Muscle of back (tissue), 11 donors: Measurements from ENCODE around the gene CSNK1D. TPM values are rescaled to one million over a fixed set of nuclear protein-coding genes. Genes with fewer than 3 reads are reported as not detected.
"Not testable (repeated sequence)": the region's sequence is repeated elsewhere in the genome, so short reads cannot be mapped to it uniquely, and the experiment has no call there.

Source experiments
- DNase-seq, 3 donors: peaks; one replicate each; pipeline versions ENCODE4 v3.0.0 to v3.0.0-alpha.2; 2013
- polyA plus RNA-seq, 10 donors: library from polyadenylated mRNA; unstranded; fragments of 120-200 nt; gene quantifications; one replicate each; pipeline ENCODE4 v1.2.1, GENCODE V29; 2013; ENCODE audit not compliant: insufficient read length in 10 of 10

CSNK1D gene
- polyA plus RNA-seq, 10 donors = 60.6 to 74.0 (median 65.9) TPM

GRCh38 chr17:82195675-82196672, 77.5 kb downstream of the CSNK1D start:
- DNase-seq = peak in 1 of 3 donors; percentile 26

DNA sequence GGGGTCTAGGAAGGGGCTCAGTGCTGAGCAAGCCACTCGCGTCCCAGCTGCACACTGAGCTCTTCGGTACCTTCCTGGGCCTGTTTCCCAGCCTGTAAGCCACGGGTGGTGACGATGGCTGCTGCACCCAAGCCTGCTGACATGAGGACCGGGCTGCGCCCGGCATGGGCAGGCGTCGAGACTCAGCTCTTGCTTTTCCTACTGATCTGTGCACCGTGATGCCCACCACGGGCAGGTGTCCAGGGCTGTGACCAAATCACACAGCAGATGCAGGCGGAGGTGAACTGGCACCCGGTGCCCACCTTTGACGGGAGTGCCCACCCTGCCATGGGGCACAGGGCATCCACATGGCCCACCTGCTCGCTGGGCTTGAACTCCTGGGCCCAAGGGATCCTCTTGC, 78.7 kb downstream of the CSNK1D start:
- DNase-seq = no peak

GRCh38 chr17:82193520-82194220, 79.8 kb downstream of the CSNK1D start:
- DNase-seq = peak in 1 of 3 donors; percentile 34

DNA sequence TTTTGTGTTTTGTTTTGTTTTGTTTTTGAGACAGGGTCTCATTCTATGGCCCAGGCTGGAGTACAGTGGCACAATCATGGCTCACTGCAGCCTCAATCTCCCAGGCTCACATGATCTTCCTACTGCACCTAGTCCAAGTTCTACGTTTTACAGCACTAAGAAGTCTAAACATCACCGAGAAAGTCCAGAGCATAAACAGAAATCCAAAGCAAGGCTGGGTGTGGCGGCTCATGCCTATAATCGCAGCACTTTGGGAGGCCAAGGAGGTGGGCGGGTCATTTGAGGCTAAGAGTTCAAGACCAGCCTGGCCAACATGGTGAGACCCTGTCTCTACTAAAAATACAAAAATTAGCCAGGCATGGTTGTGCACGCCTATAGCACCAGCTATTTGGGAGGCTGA, 80.5 kb downstream of the CSNK1D start:
- not testable (repeated sequence) for DNase-seq

Other genes starting within 250 kb of the CSNK1D start
- gene RAC3, start 242.0 kb downstream of the CSNK1D start, polyA plus RNA-seq = 10 to 100 TPM in 2 of 10 donors, 1 to 10 TPM in 8; 4.7 to 27.6 (median 8.2) TPM
- gene DCXR, start 236.0 kb downstream of the CSNK1D start, polyA plus RNA-seq = 10 to 100 TPM; 20.6 to 42.5 (median 35.0) TPM
- 10 to 100 TPM; 18.2 to 39.0 (median 29.2) TPM for gene RFNG, start 221.9 kb downstream of the CSNK1D start, polyA plus RNA-seq
- 10 to 100 TPM; 60.4 to 72.8 (median 66.1) TPM for gene GPS1, start 221.8 kb downstream of the CSNK1D start, polyA plus RNA-seq
- 10 to 100 TPM; 43.1 to 61.5 (median 53.2) TPM for gene DUS1L, start 207.9 kb downstream of the CSNK1D start, polyA plus RNA-seq
- 10 to 100 TPM; 17.6 to 47.7 (median 28.6) TPM for gene FASN, start 175.5 kb downstream of the CSNK1D start, polyA plus RNA-seq
- 10 to 100 TPM; 15.7 to 32.8 (median 22.1) TPM for gene CCDC57, start 60.9 kb downstream of the CSNK1D start, polyA plus RNA-seq
- gene SLC16A3, start 44.7 kb downstream of the CSNK1D start, polyA plus RNA-seq = 10 to 100 TPM; 20.2 to 39.1 (median 23.3) TPM
- gene CD7, start 43.9 kb upstream of the CSNK1D start, polyA plus RNA-seq = 1 to 10 TPM in 3 of 10 donors, under 1 TPM in 7; 0.27 to 5.9 (median 0.67) TPM
- 10 to 100 TPM in 1 of 10 donors, 1 to 10 TPM in 9; 2.0 to 14.6 (median 2.8) TPM for gene SECTM1, start 60.1 kb upstream of the CSNK1D start, polyA plus RNA-seq
- under 1 TPM in 3 of 10 donors, not detected in 7; 0.14 to 0.20 (median 0.15) TPM for gene TEX19, start 85.5 kb upstream of the CSNK1D start, polyA plus RNA-seq
- 1 to 10 TPM; 2.2 to 9.3 (median 4.1) TPM for gene UTS2R, start 98.1 kb upstream of the CSNK1D start, polyA plus RNA-seq
- gene HEXD, start 144.6 kb upstream of the CSNK1D start, polyA plus RNA-seq = 10 to 100 TPM; 17.0 to 29.4 (median 18.4) TPM
- 10 to 100 TPM; 13.1 to 26.1 (median 19.0) TPM for gene OGFOD3, start 144.9 kb upstream of the CSNK1D start, polyA plus RNA-seq
- gene CYBC1, start 177.1 kb upstream of the CSNK1D start, polyA plus RNA-seq = 10 to 100 TPM; 27.8 to 39.2 (median 29.6) TPM
- gene NARF, start 185.0 kb upstream of the CSNK1D start, polyA plus RNA-seq = 10 to 100 TPM; 55.4 to 93.2 (median 65.5) TPM
- gene FOXK2, start 246.0 kb upstream of the CSNK1D start, polyA plus RNA-seq = 10 to 100 TPM; 34.3 to 45.3 (median 40.1) TPM